ENCODE measurements around the gene BSCL2. TPM values are rescaled to one million over a fixed set of nuclear protein-coding genes. Genes with fewer than 3 reads are reported as not detected.

The BSCL2 gene
- total and polyA plus RNA-seq, 4 donors = 30.7 to 190 (median 93.0) TPM

DNA sequence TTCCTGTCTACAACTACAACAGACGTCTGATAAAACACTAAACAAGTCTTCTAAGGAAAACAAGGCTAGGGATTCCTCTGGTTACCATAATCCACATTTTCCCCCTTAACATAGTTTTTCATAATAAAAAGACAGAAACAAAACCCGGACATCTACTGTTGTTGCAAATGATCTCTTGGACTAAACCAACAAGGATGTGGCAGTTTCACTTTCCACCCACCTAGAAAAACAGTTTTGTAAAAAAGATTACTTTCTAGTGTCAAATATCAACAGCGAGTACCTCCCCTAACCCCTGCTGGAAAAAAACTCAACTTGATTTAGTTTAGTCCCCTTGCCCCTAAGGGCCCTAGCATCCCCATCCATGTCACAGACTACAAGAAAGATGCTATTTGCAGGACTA, 5.6 kb upstream of the BSCL2 start:
- H3K4me1 ChIP-seq (ENCODE audit: control insufficient read depth in 5 of 5, insufficient read depth in 5 of 5, low read length in 5 of 5) = peaks cover 5 to 21% (median 8%) of the 10 kb centered on the region in 5 donors
- no peaks in the 10 kb centered on the region for H3K9me3 ChIP-seq (ENCODE audit: control insufficient read depth in 4 of 4, insufficient read depth in 3 of 4, low read length in 3 of 4)
- H3K9ac ChIP-seq (ENCODE audit: insufficient read depth in 1 of 2, low read length in 2 of 2) = no peak overlapping the region
- H3K27ac ChIP-seq (ENCODE audit: low read depth in 1 of 2, low read length in 1 of 2) = peak overlapping the region in 1 of 2 donors; percentile 81
- H3K27me3 ChIP-seq (ENCODE audit: control insufficient read depth in 3 of 3, insufficient read depth in 3 of 3, low read length in 2 of 3) = no peaks in the 10 kb centered on the region
- WGBS, 2 donors = 60 to 69% methylated on average over 3 of the region's 3 CpGs
- H3K36me3 ChIP-seq (ENCODE audit: control insufficient read depth in 4 of 4, insufficient read depth in 4 of 4, low read length in 4 of 4) = peaks cover 33 to 47% (median 35%) of the 10 kb centered on the region in 4 donors
- no peak overlapping the region for H3K4me3 ChIP-seq
- DNase-seq = no peak
- ATAC-seq (ENCODE audit: insufficient read depth, low FRiP score) = no peak
- TF ChIP-seq CTCF (IDR thresholded peaks at IDR 0.05; ENCODE audit: control extremely low read depth, extremely low read depth) = no peak

- no peaks in the 10 kb centered on the region for H3K9me3 ChIP-seq (ENCODE audit: control insufficient read depth in 4 of 4, insufficient read depth in 3 of 4, low read length in 3 of 4)
- peaks cover 31 to 44% (median 32%) of the 10 kb centered on the region in 4 donors for H3K36me3 ChIP-seq (ENCODE audit: control insufficient read depth in 4 of 4, insufficient read depth in 4 of 4, low read length in 4 of 4)
- no peak for DNase-seq
- no peaks in the 10 kb centered on the region for H3K27me3 ChIP-seq (ENCODE audit: control insufficient read depth in 3 of 3, insufficient read depth in 3 of 3, low read length in 2 of 3)
- peak overlapping the region in 1 of 2 donors; percentile 17 for H3K27ac ChIP-seq (ENCODE audit: low read depth in 1 of 2, low read length in 1 of 2)
- 85 to 89% methylated on average over 6 of the region's 6 CpGs for WGBS, 2 donors
- no peak overlapping the region for H3K9ac ChIP-seq (ENCODE audit: insufficient read depth in 1 of 2, low read length in 2 of 2)
- TF ChIP-seq CTCF (IDR thresholded peaks at IDR 0.05; ENCODE audit: control extremely low read depth, extremely low read depth) = no peak
- no peak overlapping the region for H3K4me3 ChIP-seq
- ATAC-seq (ENCODE audit: insufficient read depth, low FRiP score) = no peak
- peaks cover 5 to 26% (median 9%) of the 10 kb centered on the region in 5 donors for H3K4me1 ChIP-seq (ENCODE audit: control insufficient read depth in 5 of 5, insufficient read depth in 5 of 5, low read length in 5 of 5)
Measured at GRCh38 chr11:62712276-62712812, 5.1 kb upstream of the BSCL2 start.

- ATAC-seq (ENCODE audit: insufficient read depth, low FRiP score) = no peak
Measured at GRCh38 chr11:62710001-62710345, 2.7 kb upstream of the BSCL2 start.

More at GRCh38 chr11:62710001-62710345, 2.7 kb upstream of the BSCL2 start:
- H3K4me3 ChIP-seq = peak overlapping the region; percentile 50
- H3K4me1 ChIP-seq (ENCODE audit: control insufficient read depth in 5 of 5, insufficient read depth in 5 of 5, low read length in 5 of 5) = peaks cover 5 to 46% (median 17%) of the 10 kb centered on the region in 5 donors
- no peak for TF ChIP-seq CTCF (IDR thresholded peaks at IDR 0.05; ENCODE audit: control extremely low read depth, extremely low read depth)
- no peak for DNase-seq
- peaks cover 13 to 24% (median 15%) of the 10 kb centered on the region in 4 donors for H3K36me3 ChIP-seq (ENCODE audit: control insufficient read depth in 4 of 4, insufficient read depth in 4 of 4, low read length in 4 of 4)
- 63 to 64% methylated on average over 7 of the region's 7 CpGs for WGBS, 2 donors
- H3K9me3 ChIP-seq (ENCODE audit: control insufficient read depth in 4 of 4, insufficient read depth in 3 of 4, low read length in 3 of 4) = no peaks in the 10 kb centered on the region
- no peaks in the 10 kb centered on the region for H3K27me3 ChIP-seq (ENCODE audit: control insufficient read depth in 3 of 3, insufficient read depth in 3 of 3, low read length in 2 of 3)
- H3K27ac ChIP-seq (ENCODE audit: low read depth in 1 of 2, low read length in 1 of 2) = peak overlapping the region; percentile 94 to 99
- peak overlapping the region; percentile 58 to 91 for H3K9ac ChIP-seq (ENCODE audit: insufficient read depth in 1 of 2, low read length in 2 of 2)
